H1 (cell line): Measurements from ENCODE around the gene EML4. TPM values are rescaled to one million over a fixed set of nuclear protein-coding genes. Genes with fewer than 3 reads are reported as not detected.

Experiments used
- CTCF ChIA-PET: fragments of 300-600 bp; sonication (Branson Sonifier 250); formaldehyde crosslinking; loops from one replicate; lab custom pipeline; 2021; ENCODE audit not compliant: partially characterized antibody; lab: Charles Lee
- POLR2A ChIA-PET: fragments of 300-600 bp; sonication (Branson Sonifier 250); formaldehyde crosslinking; loops from one replicate; lab custom pipeline; 2021; ENCODE audit warnings: inconsistent platforms; ENCODE audit not compliant: partially characterized antibody; lab: Charles Lee
- DNase-seq, 2 experiments: peaks; one replicate each; pipeline versions ENCODE4 v3.0.0 to v3.0.0-alpha.2; 2010 to 2022; ENCODE audit warnings: low spot score in 2 of 2, low read depth in 1 of 2, mixed read lengths in 1 of 2
- FAIRE-seq: peaks from 2 replicates; lab custom pipeline; 2011; peaks lifted over from hg19 to GRCh38; lab: Jason Lieb, UNC
- H2AFZ ChIP-seq: 2 replicates; pipeline ENCODE4 v1.8.1; 2012; ENCODE audit warnings: low read length, inconsistent platforms
- H2AK5ac ChIP-seq: 2 replicates; pipeline ENCODE4 v1.6.1; 2013; ENCODE audit warnings: low read depth, low read length
- H2BK120ac ChIP-seq: replicated peaks from 2 replicates; pipeline ENCODE3; 2013; ENCODE audit warnings: low read depth, low read length, inconsistent platforms
- H2BK12ac ChIP-seq: 2 replicates; pipeline ENCODE4 v1.6.1; 2013; ENCODE audit warnings: low read depth, low read length
- H2BK15ac ChIP-seq: 2 replicates; pipeline ENCODE4 v1.6.1; 2013; ENCODE audit warnings: low read length
- H2BK20ac ChIP-seq: 2 replicates; pipeline ENCODE4 v1.6.1; 2013; ENCODE audit warnings: low read length
- H2BK5ac ChIP-seq: 2 replicates; pipeline ENCODE4 v1.6.1; 2013; ENCODE audit warnings: low read depth, low read length
- H3K14ac ChIP-seq: 2 replicates; pipeline ENCODE4 v1.6.1; 2013; ENCODE audit warnings: inconsistent platforms; ENCODE audit not compliant: insufficient read length
- H3K18ac ChIP-seq: 2 replicates; pipeline ENCODE4 v1.6.1; 2013; ENCODE audit warnings: low read length; ENCODE audit errors: extremely low read depth
- H3K23ac ChIP-seq: 2 replicates; pipeline ENCODE4 v1.6.1; 2013; ENCODE audit warnings: inconsistent platforms; ENCODE audit not compliant: insufficient read length
- H3K23me2 ChIP-seq: 2 replicates; pipeline ENCODE4 v1.6.1; 2013; ENCODE audit warnings: low read depth, low read length
- H3K27ac ChIP-seq: 2 replicates; pipeline ENCODE4 v1.6.1; 2011; ENCODE audit warnings: low read depth, low read length, inconsistent platforms
- H3K27me3 ChIP-seq, 4 experiments: replicated peaks in 1 of 4; 1 replicate in 1 of 4; 2 replicates in 3 of 4; pipeline versions ENCODE4 v1.6.1 to v1.8.1; 2011 to 2013; ENCODE audit warnings: low read length in 3 of 4, mild to moderate bottlenecking in 3 of 4, inconsistent platforms in 2 of 4, mixed read lengths in 2 of 4, moderate library complexity in 1 of 4; ENCODE audit not compliant: control insufficient read depth in 3 of 4, insufficient read depth in 3 of 4; ENCODE audit errors: extremely low read depth in 1 of 4
- H3K36me3 ChIP-seq, 4 experiments: 2 replicates each; pipeline versions ENCODE4 v1.6.1 to v1.8.1; 2011 to 2013; ENCODE audit warnings: mild to moderate bottlenecking in 4 of 4, low read length in 3 of 4, moderate library complexity in 2 of 4, control low read depth in 1 of 4, inconsistent platforms in 1 of 4; ENCODE audit not compliant: insufficient read depth in 4 of 4, control insufficient read depth in 2 of 4
- H3K4ac ChIP-seq: replicated peaks from 2 replicates; pipeline ENCODE3; 2013; ENCODE audit warnings: low read length, low read depth, mixed read lengths, inconsistent platforms; ENCODE audit not compliant: insufficient read length
- H3K4me1 ChIP-seq, 4 experiments: replicated peaks in 1 of 4; 1 replicate in 1 of 4; 2 replicates in 3 of 4; pipeline versions ENCODE4 v1.6.1 to v1.8.1; 2011 to 2013; ENCODE audit warnings: low read length in 3 of 4, inconsistent platforms in 2 of 4, mixed read lengths in 1 of 4; ENCODE audit not compliant: insufficient read depth in 4 of 4, control insufficient read depth in 3 of 4
- H3K4me2 ChIP-seq, 2 experiments: 2 replicates each; pipeline versions ENCODE4 v1.6.1 to v1.8.1; 2011 to 2013; ENCODE audit warnings: low read depth in 2 of 2, low read length in 2 of 2, control low read depth in 1 of 2, inconsistent platforms in 1 of 2, mild to moderate bottlenecking in 1 of 2; ENCODE audit not compliant: insufficient read depth in 1 of 2
- H3K4me3 ChIP-seq, 4 experiments: fragments of 200-600, 300-600 bp in 1 of 4; sonication (generic), shearing (Covaris generic), sonication (Bioruptor Twin) in 1 of 4; 2 replicates each; pipeline versions ENCODE4 v1.5.1 to v1.8.1; 2011 to 2016; ENCODE audit warnings: low read length in 4 of 4, low read depth in 3 of 4, control low read depth in 2 of 4, inconsistent platforms in 2 of 4, mild to moderate bottlenecking in 2 of 4, mixed read lengths in 1 of 4, moderate library complexity in 1 of 4; ENCODE audit not compliant: insufficient read depth in 2 of 4; ENCODE audit errors: extremely low read depth in 1 of 4
- H3K56ac ChIP-seq: replicated peaks from 2 replicates; pipeline ENCODE3; 2013; ENCODE audit warnings: low read depth, mild to moderate bottlenecking, mixed read lengths, low read length, inconsistent platforms; ENCODE audit not compliant: insufficient read length
- H3K79me1 ChIP-seq: 2 replicates; pipeline ENCODE4 v1.6.1; 2013; ENCODE audit warnings: low read depth, low read length, control low read depth
- H3K79me2 ChIP-seq, 2 experiments: 2 replicates each; pipeline versions ENCODE4 v1.6.1 to v1.8.1; 2012 to 2013; ENCODE audit warnings: low read length in 2 of 2, mild to moderate bottlenecking in 2 of 2, inconsistent platforms in 1 of 2; ENCODE audit not compliant: insufficient read depth in 2 of 2, control insufficient read depth in 1 of 2
- H3K9ac ChIP-seq, 4 experiments: replicated peaks in 1 of 4; 1 replicate in 1 of 4; 2 replicates in 3 of 4; pipeline versions ENCODE4 v1.6.1 to v1.8.1; 2011 to 2013; ENCODE audit warnings: low read depth in 3 of 4, low read length in 3 of 4, control low read depth in 2 of 4, mild to moderate bottlenecking in 2 of 4, moderate library complexity in 2 of 4, inconsistent platforms in 1 of 4; ENCODE audit errors: extremely low read depth in 1 of 4
- H3K9me3 ChIP-seq, 2 experiments: 2 replicates each; pipeline versions ENCODE4 v1.6.1 to v1.8.1; 2012 to 2013; ENCODE audit warnings: mild to moderate bottlenecking in 2 of 2, moderate library complexity in 2 of 2, control low read depth in 1 of 2, inconsistent platforms in 1 of 2, low read depth in 1 of 2, low read length in 1 of 2, mixed read lengths in 1 of 2; ENCODE audit not compliant: insufficient read depth in 2 of 2
- H4K20me1 ChIP-seq, 2 experiments: replicated peaks in 1 of 2; 2 replicates each; pipeline versions ENCODE3 to v1.8.1; 2011 to 2013; ENCODE audit warnings: inconsistent platforms in 2 of 2, low read length in 2 of 2, mild to moderate bottlenecking in 1 of 2; ENCODE audit not compliant: insufficient read depth in 2 of 2, control insufficient read depth in 1 of 2
- H4K5ac ChIP-seq: 2 replicates; pipeline ENCODE4 v1.6.1; 2013; ENCODE audit warnings: low read length, low read depth, mixed read lengths, inconsistent platforms; ENCODE audit not compliant: insufficient read length
- H4K8ac ChIP-seq: 2 replicates; pipeline ENCODE4 v1.8.0; 2013; ENCODE audit warnings: mild to moderate bottlenecking, moderate library complexity, low read length, inconsistent platforms; ENCODE audit not compliant: insufficient read depth; ENCODE audit errors: extremely low read depth
- H4K91ac ChIP-seq: replicated peaks from 2 replicates; pipeline ENCODE3; 2013; ENCODE audit warnings: low read length, mixed read lengths, inconsistent platforms; ENCODE audit not compliant: insufficient read length
- CTCF ChIP-seq, 3 experiments: IDR thresholded peaks; 1 replicate in 2 of 3; 2 replicates in 1 of 3; pipeline versions ENCODE4 v1.5.1 to v1.6.1; 2011; ENCODE audit warnings: low read length in 3 of 3, mild to moderate bottlenecking in 3 of 3, inconsistent platforms in 2 of 3, low read depth in 1 of 3, moderate library complexity in 1 of 3; ENCODE audit not compliant: insufficient read depth in 1 of 3; ENCODE audit errors: control extremely low read depth in 1 of 3
- EGR1 ChIP-seq: IDR thresholded peaks from 2 replicates; pipeline ENCODE4 v1.6.1; 2011; ENCODE audit warnings: low read depth, low read length, borderline replicate concordance
- HDAC6 ChIP-seq: IDR thresholded peaks from one replicate; pipeline ENCODE4 v1.7.1; 2012; ENCODE audit warnings: low read depth, mild to moderate bottlenecking, inconsistent platforms, low read length, moderate library complexity
- JUND ChIP-seq: IDR thresholded peaks from 2 replicates; pipeline ENCODE4 v1.6.1; 2011; ENCODE audit warnings: mild to moderate bottlenecking, improper control_type of control experiment, low read length
- NANOG ChIP-seq: IDR thresholded peaks from 2 replicates; pipeline ENCODE4 v1.6.1; 2011; ENCODE audit warnings: low read length, low read depth, mild to moderate bottlenecking, inconsistent platforms; ENCODE audit not compliant: insufficient read depth, poor library complexity, severe bottlenecking
- NRF1 ChIP-seq: IDR thresholded peaks from 2 replicates; pipeline ENCODE4 v1.6.1; 2011; ENCODE audit warnings: mild to moderate bottlenecking, low read depth, low read length, improper control_type of control experiment
- POU5F1 ChIP-seq: IDR thresholded peaks from 2 replicates; pipeline ENCODE4 v1.6.1; 2011; ENCODE audit warnings: low read depth, mild to moderate bottlenecking, low read length, moderate library complexity
- SUZ12 ChIP-seq: fragments of 200-600 bp; sonication (generic); IDR thresholded peaks from 2 replicates; pipeline ENCODE4 v1.6.1; 2012; ENCODE audit warnings: mild to moderate bottlenecking, inconsistent platforms, low read length, moderate library complexity, mixed read lengths
- TBP ChIP-seq: IDR thresholded peaks from 2 replicates; pipeline ENCODE4 v1.6.1; 2011; ENCODE audit warnings: low read depth, low read length, improper control_type of control experiment
- YY1 ChIP-seq: IDR thresholded peaks from 2 replicates; pipeline ENCODE4 v1.6.1; 2011; ENCODE audit warnings: low read depth, mild to moderate bottlenecking, low read length
- WGBS, 2 experiments: shearing (Covaris generic) in 1 of 2; methylation state at CpG; one replicate each; pipeline versions ENCODE4 v1.1.6 to v1.1.7; 2013 to 2015; ENCODE audit warnings: low lambda C conversion rate in 2 of 2, mixed read lengths in 2 of 2, inconsistent platforms in 1 of 2, low coverage in 1 of 2, missing lambda C conversion rate in 1 of 2; ENCODE audit not compliant: insufficient replicate concordance in 2 of 2, insufficient coverage in 1 of 2, insufficient read length in 1 of 2; ENCODE audit errors: extremely low coverage in 1 of 2, missing lambda C conversion rate in 1 of 2; 5-methylcytosine and 5-hydroxymethylcytosine counted together
- polyA plus RNA-seq, 7 experiments: library from polyadenylated mRNA; depleted of rRNA in 3 of 7; stranded (reverse) in 5 of 7; unstranded in 2 of 7; fragments of >200 nt in 5 of 7; fragments of 200-250 nt in 2 of 7; gene quantifications; 1 replicate in 5 of 7; 2 replicates in 1 of 7; 4 replicates in 1 of 7; pipeline versions ENCODE4 v1.2.1 to v1.2.3, GENCODE V29; 2011 to 2013; ENCODE audit warnings: missing spikeins in 2 of 7, mixed read lengths in 2 of 7
- total RNA-seq: library from RNA; stranded (reverse); fragmentation: NEBNext Ultra II Directional; extraction: Animal tissue kit (Norgen Biotek cat#: 25700); gene quantifications from 2 replicates; pipeline ENCODE4 v1.2.1, GENCODE V29; 2021

Gene EML4
- total and polyA plus RNA-seq, 2 of the 8 experiments (the other 6 are each of a cell fraction or from before 2014, with no cell fraction given), result 50.1 to 104 TPM

GRCh38 chr2:42328923-42329322 is 159.8 kb downstream of the EML4 start:
- Histone ChIP-seq H4K8ac (no peak overlapping the region), H3K4me1 (no peaks in the 10 kb centered on the region), H4K20me1 (peaks cover 0 to 8% of the 10 kb centered on the region in 2 experiments), H3K4me2 (no peak overlapping the region), H3K23ac (no peak overlapping the region), H3K36me3 (peaks cover 3 to 50% (median 32%) of the 10 kb centered on the region in 4 experiments; a peak in 7 of 8 replicates), H2BK120ac (no peak overlapping the region), H2BK20ac (no peak overlapping the region), H4K91ac (no peak overlapping the region), H2BK12ac (no peak overlapping the region), H3K23me2 (no peaks in the 10 kb centered on the region), H3K18ac (no peak overlapping the region), H3K56ac (no peak overlapping the region), H3K4ac (no peak overlapping the region), H3K4me3 (no peak overlapping the region), H3K14ac (no peak overlapping the region), H2BK15ac (no peak overlapping the region), H3K27me3 (no peaks in the 10 kb centered on the region), H2AFZ (no peak overlapping the region), H2BK5ac (no peak overlapping the region), H3K9me3 (no peaks in the 10 kb centered on the region), H3K79me1 (no peaks in the 10 kb centered on the region), H3K9ac (no peak overlapping the region), H4K5ac (no peak overlapping the region), H3K27ac (no peak overlapping the region), H3K79me2 (no peaks in the 10 kb centered on the region), H2AK5ac (no peak overlapping the region)
- POLR2A ChIA-PET, result interaction anchor here (0.5 to 1.5 kb wide), 2 partner anchors 10 to 97 kb away, joined by 3 to 4 read pairs; no protein-coding TSS in a partner anchor
- CTCF ChIA-PET, result interaction anchor here (1.0 to 2.6 kb wide), 16 partner anchors 8 to 241 kb away, joined by 3 to 19 read pairs (median 4); no protein-coding TSS in a partner anchor
- no peak for DNase-seq
- WGBS, 2 experiments, result 91% methylated on average over 6 of the region's 6 CpGs; no CpG with 5 or more reads in 1 of the 2 experiments
- FAIRE-seq, result no peak
- TF ChIP-seq EGR1 (no peak), YY1 (no peak), NRF1 (no peak), HDAC6 (no peak), CTCF (IDR thresholded peaks at IDR 0.05; ENCODE audit: control extremely low read depth in 1 of 3, insufficient read depth in 1 of 3, low read depth in 1 of 3, low read length in 3 of 3) (no peak), JUND (no peak), TBP (no peak), POU5F1 (no peak), SUZ12 (no peak), NANOG (no peak)
